HFFc6 (cell line): ENCODE data around the gene RUSC1. TPM values are rescaled to one million over a fixed set of nuclear protein-coding genes. Genes with fewer than 3 reads are reported as not detected.

Experiments used
- DNase-seq: peaks from one replicate; pipeline ENCODE4 v3.0.0-alpha.2; 2018
- H3K27ac Mint-ChIP-seq: 2 replicates; pipeline ENCODE4 v1.8.0; 2020; ENCODE audit warnings: mild to moderate bottlenecking, mixed read lengths
- H3K27me3 Mint-ChIP-seq: 2 replicates; pipeline ENCODE4 v1.8.0; 2021; ENCODE audit warnings: mild to moderate bottlenecking, moderate library complexity, mixed read lengths; ENCODE audit not compliant: insufficient read depth
- H3K36me3 Mint-ChIP-seq: 2 replicates; pipeline ENCODE4 v1.8.0; 2021; ENCODE audit warnings: low read depth, mixed read lengths
- H3K4me1 Mint-ChIP-seq: 2 replicates; pipeline ENCODE4 v1.8.0; 2020; ENCODE audit warnings: low read depth, mixed read lengths
- H3K4me3 Mint-ChIP-seq: 2 replicates; pipeline ENCODE4 v1.8.0; 2020; ENCODE audit warnings: mild to moderate bottlenecking, moderate library complexity, mixed read lengths
- H3K9me3 Mint-ChIP-seq: 2 replicates; pipeline ENCODE4 v1.8.0; 2020; ENCODE audit warnings: mild to moderate bottlenecking, mixed read lengths
- CTCF ChIP-seq: fragments of 200-600 bp; sonication (generic); IDR thresholded peaks from 2 replicates; pipeline ENCODE4 v1.5.0; 2021; ENCODE audit warnings: antibody characterized with exemption, mild to moderate bottlenecking
- total RNA-seq, 6 experiments: library from RNA; stranded (reverse); fragmentation: NEBNext Ultra II Directional; extraction: Animal tissue kit (Norgen Biotek cat#: 25700); gene quantifications; 2 replicates in 1 of 6; 3 replicates in 5 of 6; pipeline ENCODE4 v1.2.3, GENCODE V29; 2021

Gene RUSC1
- total RNA-seq, 6 experiments from 2014 or later, result 26.6 to 36.0 (median 32.9) TPM

GRCh38 chr1:155316922-155317321, 3.8 kb upstream of the RUSC1 start:
- H3K27me3 Mint-ChIP-seq, result peaks cover 2% of the 10 kb centered on the region
- peaks cover 29% of the 10 kb centered on the region for H3K4me1 Mint-ChIP-seq
- no peaks in the 10 kb centered on the region for H3K9me3 Mint-ChIP-seq
- no peaks in the 10 kb centered on the region for H3K36me3 Mint-ChIP-seq
- no peak overlapping the region for H3K27ac Mint-ChIP-seq
- no peak for TF ChIP-seq CTCF
- DNase-seq, result no peak
- H3K4me3 Mint-ChIP-seq, result no peak overlapping the region

- no peak overlapping the region for H3K4me3 Mint-ChIP-seq
- peaks cover 35% of the 10 kb centered on the region for H3K4me1 Mint-ChIP-seq
- no peak for TF ChIP-seq CTCF
- H3K27me3 Mint-ChIP-seq, result peaks cover 2% of the 10 kb centered on the region
- no peaks in the 10 kb centered on the region for H3K9me3 Mint-ChIP-seq
- no peaks in the 10 kb centered on the region for H3K36me3 Mint-ChIP-seq
- H3K27ac Mint-ChIP-seq, result no peak overlapping the region
- no peak for DNase-seq
These were observed 2.6 kb upstream of the RUSC1 start for GRCh38 chr1:155318082-155318481.

GRCh38 chr1:155319536-155319935, 1.2 kb upstream of the RUSC1 start:
- no peaks in the 10 kb centered on the region for H3K36me3 Mint-ChIP-seq
- H3K9me3 Mint-ChIP-seq, result no peaks in the 10 kb centered on the region
- peaks cover 29% of the 10 kb centered on the region for H3K4me1 Mint-ChIP-seq
- peak overlapping the region; percentile 96; the same call in 1 of the 2 replicates for H3K4me3 Mint-ChIP-seq
- peak overlapping the region; percentile 42; the same call in 1 of the 2 replicates for H3K27ac Mint-ChIP-seq
- TF ChIP-seq CTCF, result no peak
- DNase-seq, result no peak
- H3K27me3 Mint-ChIP-seq, result peaks cover 7% of the 10 kb centered on the region

- Mint-ChIP-seq H3K27ac (peak overlapping the region; percentile 17; the same call in 1 of the 2 replicates), H3K4me1 (peaks cover 29% of the 10 kb centered on the region), H3K4me3 (peak overlapping the region; percentile 96), H3K27me3 (peaks cover 10% of the 10 kb centered on the region), H3K9me3 (no peaks in the 10 kb centered on the region), H3K36me3 (no peaks in the 10 kb centered on the region)
- DNase-seq, result no peak
- TF ChIP-seq CTCF, result no peak
These were observed 442 bp upstream of the RUSC1 start for GRCh38 chr1:155320252-155320651.

GRCh38 chr1:155321639-155322503, 1.2 kb downstream of the RUSC1 start:
- H3K4me3 Mint-ChIP-seq, result peak overlapping the region; percentile 96
- peaks cover 13% of the 10 kb centered on the region for H3K27me3 Mint-ChIP-seq
- DNase-seq, result no peak
- H3K27ac Mint-ChIP-seq, result peak overlapping the region; percentile 86
- H3K9me3 Mint-ChIP-seq, result no peaks in the 10 kb centered on the region
- peak; percentile 30; the same call in 1 of the 2 replicates for TF ChIP-seq CTCF
- peaks cover 5% of the 10 kb centered on the region; the same call in 1 of the 2 replicates for H3K36me3 Mint-ChIP-seq
- peaks cover 40% of the 10 kb centered on the region for H3K4me1 Mint-ChIP-seq
